Astrocyte (in vitro differentiated cells and primary cell): ENCODE measurements around the gene DOCK10. TPM values are rescaled to one million over a fixed set of nuclear protein-coding genes. Genes with fewer than 3 reads are reported as not detected.

ENCODE experiments used
- DNase-seq: peaks from one replicate; pipeline ENCODE4 v3.0.0-alpha.2; 2010; ENCODE audit warnings: low read depth
- FAIRE-seq: peaks from 2 replicates; lab custom pipeline; 2011; peaks lifted over from hg19 to GRCh38; lab: Jason Lieb, UNC
- H2AFZ ChIP-seq: 2 replicates; pipeline ENCODE4 v1.6.0; 2012; ENCODE audit warnings: low read depth, low read length, inconsistent platforms
- H3K27ac ChIP-seq: 2 replicates; pipeline ENCODE4 v1.5.1; 2011; ENCODE audit warnings: low read depth, low read length, inconsistent platforms
- H3K27me3 ChIP-seq: 2 replicates; pipeline ENCODE4 v1.6.0; 2011; ENCODE audit warnings: low read length, inconsistent platforms; ENCODE audit not compliant: insufficient read depth
- H3K36me3 ChIP-seq: 2 replicates; pipeline ENCODE4 v1.5.1; 2011; ENCODE audit warnings: low read length, inconsistent platforms; ENCODE audit not compliant: insufficient read depth
- H3K4me1 ChIP-seq: 2 replicates; pipeline ENCODE4 v1.5.1; 2011; ENCODE audit warnings: low read length, inconsistent platforms; ENCODE audit not compliant: insufficient read depth
- H3K4me2 ChIP-seq: 2 replicates; pipeline ENCODE4 v1.6.0; 2012; ENCODE audit warnings: low read length, inconsistent platforms
- H3K4me3 ChIP-seq: 2 replicates; pipeline ENCODE4 v1.5.1; 2011; ENCODE audit warnings: low read depth, mild to moderate bottlenecking, low read length, inconsistent platforms; ENCODE audit not compliant: insufficient read depth
- H3K79me2 ChIP-seq: 2 replicates; pipeline ENCODE4 v1.6.0; 2012; ENCODE audit warnings: mild to moderate bottlenecking, low read length, inconsistent platforms; ENCODE audit not compliant: insufficient read depth
- H3K9ac ChIP-seq: 2 replicates; pipeline ENCODE4 v1.6.0; 2012; ENCODE audit warnings: mild to moderate bottlenecking, low read length, inconsistent platforms
- H3K9me3 ChIP-seq: 2 replicates; pipeline ENCODE4 v1.5.1; 2012; ENCODE audit warnings: low read depth, mild to moderate bottlenecking, low read length, inconsistent platforms; ENCODE audit not compliant: insufficient read depth
- H4K20me1 ChIP-seq: 2 replicates; pipeline ENCODE4 v1.6.0; 2012; ENCODE audit warnings: low read length, inconsistent platforms; ENCODE audit not compliant: insufficient read depth
- H3K27ac Mint-ChIP-seq: one replicate; pipeline ENCODE4 v1.8.0; 2021; ENCODE audit warnings: mild to moderate bottlenecking, mixed read lengths; ENCODE audit not compliant: unreplicated experiment
- H3K27me3 Mint-ChIP-seq: one replicate; pipeline ENCODE4 v1.8.0; 2021; ENCODE audit warnings: low read depth, mixed read lengths; ENCODE audit not compliant: unreplicated experiment
- H3K36me3 Mint-ChIP-seq: one replicate; pipeline ENCODE4 v1.8.0; 2021; ENCODE audit warnings: low read depth, mixed read lengths; ENCODE audit not compliant: unreplicated experiment
- H3K4me1 Mint-ChIP-seq: one replicate; pipeline ENCODE4 v1.8.0; 2021; ENCODE audit warnings: low read depth, mixed read lengths; ENCODE audit not compliant: unreplicated experiment
- H3K4me3 Mint-ChIP-seq: one replicate; pipeline ENCODE4 v1.8.0; 2021; ENCODE audit warnings: mild to moderate bottlenecking, moderate library complexity, mixed read lengths; ENCODE audit not compliant: unreplicated experiment
- H3K9me3 Mint-ChIP-seq: one replicate; pipeline ENCODE4 v1.8.0; 2021; ENCODE audit warnings: mild to moderate bottlenecking, mixed read lengths; ENCODE audit not compliant: unreplicated experiment
- EZH2 ChIP-seq: IDR thresholded peaks from 2 replicates; pipeline ENCODE4 v1.6.1; 2012; ENCODE audit warnings: mild to moderate bottlenecking, low read length, inconsistent platforms; ENCODE audit not compliant: insufficient read depth
- total RNA-seq: library from RNA; stranded (reverse); gene quantifications from 2 replicates; pipeline ENCODE4 v1.2.1, GENCODE V29; 2021
- TF ChIP-seq, protein P1 (sequence below): IDR thresholded peaks from 2 replicates; pipeline ENCODE4 v1.5.1; 2011; ENCODE audit warnings: low read depth, mild to moderate bottlenecking, inconsistent platforms, low read length, moderate library complexity; ENCODE audit not compliant: insufficient read depth

The DOCK10 gene
- total RNA-seq, 1 donor from 2014 or later: 7.7 TPM

GRCh38 chr2:224871813-224872212 is 170.5 kb downstream of the DOCK10 start:
- Mint-ChIP-seq H3K4me3 (no peak overlapping the region), H3K27ac (no peak overlapping the region), H3K4me1 (no peaks in the 10 kb centered on the region), H3K9me3 (no peaks in the 10 kb centered on the region), H3K36me3 (peaks cover 16% of the 10 kb centered on the region), H3K27me3 (no peaks in the 10 kb centered on the region)
- Histone ChIP-seq H3K27ac (no peak overlapping the region), H3K9ac (no peak overlapping the region), H3K27me3 (no peaks in the 10 kb centered on the region), H3K9me3 (no peaks in the 10 kb centered on the region), H4K20me1 (no peaks in the 10 kb centered on the region), H2AFZ (no peak overlapping the region), H3K4me3 (no peak overlapping the region), H3K4me2 (no peak overlapping the region), H3K79me2 (no peaks in the 10 kb centered on the region), H3K4me1 (peaks cover 10% of the 10 kb centered on the region), H3K36me3 (peaks cover 11% of the 10 kb centered on the region)
- TF ChIP-seq EZH2: no peak
- FAIRE-seq (no peak), DNase-seq (no peak)

DNA sequence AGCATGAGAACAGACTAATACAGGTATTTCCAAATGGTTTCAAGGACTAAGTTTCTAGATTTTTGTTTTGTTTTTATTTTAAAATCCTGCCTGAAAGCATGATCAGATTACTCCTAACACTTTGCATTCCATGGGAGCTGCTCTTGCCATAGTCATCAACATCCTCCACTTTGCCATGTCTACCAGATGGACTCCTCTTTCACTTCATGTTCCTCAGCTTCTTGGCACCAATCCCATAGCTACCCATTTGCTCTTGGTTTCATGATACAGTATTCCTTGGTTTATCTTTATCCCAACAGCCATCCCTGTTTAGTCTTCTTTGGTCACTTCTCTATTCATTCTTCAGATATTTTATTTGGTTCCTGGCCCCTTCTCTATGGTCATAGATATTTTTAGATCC is 171.9 kb downstream of the DOCK10 start:
- Histone ChIP-seq H3K4me2 (no peak overlapping the region), H3K27me3 (no peaks in the 10 kb centered on the region), H2AFZ (no peak overlapping the region), H3K79me2 (no peaks in the 10 kb centered on the region), H3K36me3 (peaks cover 14% of the 10 kb centered on the region), H3K9me3 (no peaks in the 10 kb centered on the region), H3K4me3 (no peak overlapping the region), H3K27ac (peak overlapping the region; percentile 79), H3K9ac (peak overlapping the region; percentile 29), H3K4me1 (peaks cover 10% of the 10 kb centered on the region), H4K20me1 (no peaks in the 10 kb centered on the region)
- DNase-seq (peak; percentile 13), FAIRE-seq (no peak)
- Mint-ChIP-seq H3K9me3 (no peaks in the 10 kb centered on the region), H3K27me3 (no peaks in the 10 kb centered on the region), H3K4me1 (no peaks in the 10 kb centered on the region), H3K27ac (no peak overlapping the region), H3K4me3 (no peak overlapping the region), H3K36me3 (peaks cover 9% of the 10 kb centered on the region)
- TF ChIP-seq EZH2: no peak

GRCh38 chr2:224869601-224870233 is 172.6 kb downstream of the DOCK10 start:
- Mint-ChIP-seq H3K4me1 (no peaks in the 10 kb centered on the region), H3K36me3 (peaks cover 9% of the 10 kb centered on the region), H3K27me3 (no peaks in the 10 kb centered on the region), H3K9me3 (no peaks in the 10 kb centered on the region), H3K27ac (no peak overlapping the region), H3K4me3 (no peak overlapping the region)
- DNase-seq (peak; percentile 90), FAIRE-seq (peak; percentile 55)
- H3K4me3 ChIP-seq: no peak overlapping the region
- peaks cover 14% of the 10 kb centered on the region for H3K36me3 ChIP-seq
- H3K4me2 ChIP-seq: peak overlapping the region; percentile 26
- H4K20me1 ChIP-seq: no peaks in the 10 kb centered on the region
- H3K4me1 ChIP-seq: peaks cover 10% of the 10 kb centered on the region
- H3K79me2 ChIP-seq: no peaks in the 10 kb centered on the region
- peak overlapping the region; percentile 79 for H3K27ac ChIP-seq
- H2AFZ ChIP-seq: no peak overlapping the region
- peak overlapping the region; percentile 29 for H3K9ac ChIP-seq
- H3K27me3 ChIP-seq: no peaks in the 10 kb centered on the region
- H3K9me3 ChIP-seq: no peaks in the 10 kb centered on the region
- TF ChIP-seq, protein P1, sequence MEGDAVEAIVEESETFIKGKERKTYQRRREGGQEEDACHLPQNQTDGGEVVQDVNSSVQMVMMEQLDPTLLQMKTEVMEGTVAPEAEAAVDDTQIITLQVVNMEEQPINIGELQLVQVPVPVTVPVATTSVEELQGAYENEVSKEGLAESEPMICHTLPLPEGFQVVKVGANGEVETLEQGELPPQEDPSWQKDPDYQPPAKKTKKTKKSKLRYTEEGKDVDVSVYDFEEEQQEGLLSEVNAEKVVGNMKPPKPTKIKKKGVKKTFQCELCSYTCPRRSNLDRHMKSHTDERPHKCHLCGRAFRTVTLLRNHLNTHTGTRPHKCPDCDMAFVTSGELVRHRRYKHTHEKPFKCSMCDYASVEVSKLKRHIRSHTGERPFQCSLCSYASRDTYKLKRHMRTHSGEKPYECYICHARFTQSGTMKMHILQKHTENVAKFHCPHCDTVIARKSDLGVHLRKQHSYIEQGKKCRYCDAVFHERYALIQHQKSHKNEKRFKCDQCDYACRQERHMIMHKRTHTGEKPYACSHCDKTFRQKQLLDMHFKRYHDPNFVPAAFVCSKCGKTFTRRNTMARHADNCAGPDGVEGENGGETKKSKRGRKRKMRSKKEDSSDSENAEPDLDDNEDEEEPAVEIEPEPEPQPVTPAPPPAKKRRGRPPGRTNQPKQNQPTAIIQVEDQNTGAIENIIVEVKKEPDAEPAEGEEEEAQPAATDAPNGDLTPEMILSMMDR: no peak
- TF ChIP-seq EZH2: no peak
